Activated CD4-positive, alpha-beta T cell treated with anti-CD3 and anti-CD28 coated beads for 24 hours (primary cell): ENCODE data around the gene DARS1.
"Not testable (repeated sequence)": the region's sequence is repeated elsewhere in the genome, so short reads cannot be mapped to it uniquely, and the experiment has no call there.

Experiments used
- DNase-seq, 2 donors: peaks; one replicate each; pipeline ENCODE4 v3.0.0-alpha.2; 2020; ENCODE audit warnings: low read depth in 2 of 2

The DARS1 gene

GRCh38 chr2:135984199-135985017 is 1.0 kb downstream of the DARS1 start:
- no peak for DNase-seq

- DNase-seq = no peak
These were observed 4.9 kb downstream of the DARS1 start for GRCh38 chr2:135980434-135981079.

GRCh38 chr2:135975702-135976101 is 9.7 kb downstream of the DARS1 start:
- no peak for DNase-seq

- DNase-seq = no peak
These were observed 11.4 kb downstream of the DARS1 start for GRCh38 chr2:135974036-135974435.

GRCh38 chr2:135969655-135970387 is 15.6 kb downstream of the DARS1 start:
- no peak for DNase-seq

- DNase-seq = no peak
These were observed 19.7 kb downstream of the DARS1 start for GRCh38 chr2:135965756-135966155.

- not testable (repeated sequence) for DNase-seq
These were observed 21.0 kb downstream of the DARS1 start for GRCh38 chr2:135964404-135964803.

- DNase-seq = no peak
These were observed 21.6 kb downstream of the DARS1 start for GRCh38 chr2:135963841-135964240.

- DNase-seq = no peak
These were observed 22.9 kb downstream of the DARS1 start for GRCh38 chr2:135962366-135963123.

GRCh38 chr2:135960656-135961551 is 24.5 kb downstream of the DARS1 start:
- DNase-seq = no peak

- no peak for DNase-seq
These were observed 25.3 kb downstream of the DARS1 start for GRCh38 chr2:135960150-135960549.

GRCh38 chr2:135958927-135959326 is 26.5 kb downstream of the DARS1 start:
- DNase-seq = not testable (repeated sequence)

- no peak for DNase-seq
These were observed 31.3 kb downstream of the DARS1 start for GRCh38 chr2:135954020-135954601.

- DNase-seq = no peak
These were observed 32.5 kb downstream of the DARS1 start for GRCh38 chr2:135952891-135953290.

- no peak for DNase-seq
These were observed 34.3 kb downstream of the DARS1 start for GRCh38 chr2:135951041-135951583.

GRCh38 chr2:135949451-135950234 is 35.8 kb downstream of the DARS1 start:
- DNase-seq = no peak

- DNase-seq = peak in 1 of 2 donors; percentile 6
These were observed 36.6 kb downstream of the DARS1 start for GRCh38 chr2:135948642-135949355.

- no peak for DNase-seq
These were observed 37.3 kb downstream of the DARS1 start for GRCh38 chr2:135948141-135948540.

- no peak for DNase-seq
These were observed 37.9 kb downstream of the DARS1 start for GRCh38 chr2:135947483-135947882.
